ENCODE results near the gene OVAAL. TPM values are rescaled to one million over a fixed set of nuclear protein-coding genes. Genes with fewer than 3 reads are reported as not detected.

The OVAAL gene
- total and polyA plus RNA-seq, 10 of the 15 experiments (the other 5 are each of a cell fraction or from before 2014, with no cell fraction given), result 0.04 to 0.33 (median 0.06) TPM; not detected in 7

DNA sequence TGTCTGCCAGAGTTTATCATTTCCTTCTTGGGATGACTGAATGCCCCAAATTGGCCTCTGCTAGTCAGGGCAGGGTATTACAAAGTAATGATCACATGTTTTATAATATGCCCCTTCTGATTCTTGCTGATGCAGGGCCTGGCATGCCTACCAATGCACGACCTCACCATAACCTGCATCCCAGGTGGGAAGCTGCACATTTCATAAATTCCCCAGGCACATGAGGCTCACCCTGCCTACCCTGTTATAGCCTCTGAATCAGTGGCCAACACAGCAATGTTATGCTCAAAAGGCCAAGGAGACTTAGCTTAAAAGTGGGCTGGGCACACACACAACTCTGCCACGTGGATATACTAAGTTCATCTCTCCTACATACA lies 45.1 kb downstream of the OVAAL start:
- Histone ChIP-seq H3K4me1 (ENCODE audit: control insufficient read depth, insufficient read depth, low read length) (no peaks in the 10 kb centered on the region), H3K79me2 (ENCODE audit: control insufficient read depth, insufficient read depth, low read length) (no peaks in the 10 kb centered on the region), H3K36me3 (ENCODE audit: control insufficient read depth in 2 of 2, insufficient read depth in 2 of 2, low read length in 1 of 2) (no peaks in the 10 kb centered on the region), H3K4me3 (no peak overlapping the region), H4K20me1 (ENCODE audit: control insufficient read depth, insufficient read depth) (no peaks in the 10 kb centered on the region), H3K9ac (ENCODE audit: control insufficient read depth, insufficient read depth, low read length) (no peak overlapping the region), H2AFZ (ENCODE audit: control insufficient read depth, low read depth, low read length) (no peak overlapping the region), H3K4me2 (ENCODE audit: control insufficient read depth, insufficient read depth) (no peak overlapping the region), H3K27me3 (replicated peaks in 1 of 2; ENCODE audit: control insufficient read depth in 2 of 2, insufficient read depth in 2 of 2, low read length in 1 of 2) (no peaks in the 10 kb centered on the region), H3K9me3 (replicated peaks; ENCODE audit: control insufficient read depth, insufficient read depth, low read length) (no peaks in the 10 kb centered on the region), H3K27ac (ENCODE audit: control insufficient read depth, insufficient read depth) (no peak overlapping the region)
- RAD21 ChIA-PET (ENCODE audit: unreplicated experiment), result no interaction called here
- CTCF ChIA-PET, result no interaction called here
- FAIRE-seq (no peak), ATAC-seq (no peak), DNase-seq (ENCODE audit: low read depth, low spot score) (no peak)
- WGBS (ENCODE audit: insufficient coverage, insufficient replicate concordance, low lambda C conversion rate, missing lambda C conversion rate), result 0% methylated on average over 2 of the region's 2 CpGs
- SMC1A ChIA-PET (ENCODE audit: uncharacterized antibody, unreplicated experiment), result no interaction called here
- POLR2A ChIA-PET, result no interaction called here
- intact Hi-C loops (cut with micrococcal nuclease; ENCODE audit: unreplicated experiment), result no loop called here
- no TSS peak for BruUV-seq (replicated peaks)
- in situ Hi-C loops (cut with MboI), result no loop called here
- TF ChIP-seq PML (IDR thresholded peaks at IDR 0.05; ENCODE audit: low read length) (no peak), CHD4 (IDR thresholded peaks at IDR 0.05) (no peak), CBX3 (IDR thresholded peaks at IDR 0.05; ENCODE audit: borderline replicate concordance, low read depth) (no peak), SMAD5 (IDR thresholded peaks at IDR 0.05; ENCODE audit: low read depth) (no peak), WRNIP1 (IDR thresholded peaks at IDR 0.05; ENCODE audit: borderline replicate concordance, low read depth, low read length) (no peak), CEBPB (IDR thresholded peaks at IDR 0.05; ENCODE audit: borderline replicate concordance in 1 of 2, low read depth in 2 of 2, low read length in 2 of 2) (no peak), SMC3 (IDR thresholded peaks at IDR 0.05; ENCODE audit: borderline replicate concordance, low read length) (no peak), SREBF1 (IDR thresholded peaks at IDR 0.05; ENCODE audit: low read length) (no peak), NFIC (IDR thresholded peaks at IDR 0.05; ENCODE audit: low read depth, low read length) (no peak), TCF12 (IDR thresholded peaks at IDR 0.05; ENCODE audit: low read depth, low read length) (no peak), MXI1 (IDR thresholded peaks at IDR 0.05; ENCODE audit: low read depth, low read length) (no peak), CUX1 (IDR thresholded peaks at IDR 0.05; ENCODE audit: insufficient replicate concordance, low read depth, low read length) (no peak), ATF7 (IDR thresholded peaks at IDR 0.05; ENCODE audit: low read depth) (no peak)
- TF ChIP-seq, protein P1, sequence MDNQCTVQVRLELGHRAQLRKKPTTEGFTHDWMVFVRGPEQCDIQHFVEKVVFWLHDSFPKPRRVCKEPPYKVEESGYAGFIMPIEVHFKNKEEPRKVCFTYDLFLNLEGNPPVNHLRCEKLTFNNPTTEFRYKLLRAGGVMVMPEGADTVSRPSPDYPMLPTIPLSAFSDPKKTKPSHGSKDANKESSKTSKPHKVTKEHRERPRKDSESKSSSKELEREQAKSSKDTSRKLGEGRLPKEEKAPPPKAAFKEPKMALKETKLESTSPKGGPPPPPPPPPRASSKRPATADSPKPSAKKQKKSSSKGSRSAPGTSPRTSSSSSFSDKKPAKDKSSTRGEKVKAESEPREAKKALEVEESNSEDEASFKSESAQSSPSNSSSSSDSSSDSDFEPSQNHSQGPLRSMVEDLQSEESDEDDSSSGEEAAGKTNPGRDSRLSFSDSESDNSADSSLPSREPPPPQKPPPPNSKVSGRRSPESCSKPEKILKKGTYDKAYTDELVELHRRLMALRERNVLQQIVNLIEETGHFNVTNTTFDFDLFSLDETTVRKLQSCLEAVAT (IDR thresholded peaks at IDR 0.05), result no peak
- TF ChIP-seq, protein P2, sequence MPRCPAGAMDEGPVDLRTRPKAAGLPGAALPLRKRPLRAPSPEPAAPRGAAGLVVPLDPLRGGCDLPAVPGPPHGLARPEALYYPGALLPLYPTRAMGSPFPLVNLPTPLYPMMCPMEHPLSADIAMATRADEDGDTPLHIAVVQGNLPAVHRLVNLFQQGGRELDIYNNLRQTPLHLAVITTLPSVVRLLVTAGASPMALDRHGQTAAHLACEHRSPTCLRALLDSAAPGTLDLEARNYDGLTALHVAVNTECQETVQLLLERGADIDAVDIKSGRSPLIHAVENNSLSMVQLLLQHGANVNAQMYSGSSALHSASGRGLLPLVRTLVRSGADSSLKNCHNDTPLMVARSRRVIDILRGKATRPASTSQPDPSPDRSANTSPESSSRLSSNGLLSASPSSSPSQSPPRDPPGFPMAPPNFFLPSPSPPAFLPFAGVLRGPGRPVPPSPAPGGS (IDR thresholded peaks at IDR 0.05; ENCODE audit: borderline replicate concordance, insufficient read depth, low read depth, low read length, poor library complexity, severe bottlenecking), result no peak
- TF ChIP-seq, protein P3, sequence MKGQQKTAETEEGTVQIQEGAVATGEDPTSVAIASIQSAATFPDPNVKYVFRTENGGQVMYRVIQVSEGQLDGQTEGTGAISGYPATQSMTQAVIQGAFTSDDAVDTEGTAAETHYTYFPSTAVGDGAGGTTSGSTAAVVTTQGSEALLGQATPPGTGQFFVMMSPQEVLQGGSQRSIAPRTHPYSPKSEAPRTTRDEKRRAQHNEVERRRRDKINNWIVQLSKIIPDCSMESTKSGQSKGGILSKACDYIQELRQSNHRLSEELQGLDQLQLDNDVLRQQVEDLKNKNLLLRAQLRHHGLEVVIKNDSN (IDR thresholded peaks at IDR 0.05; ENCODE audit: borderline replicate concordance, extremely low read length, insufficient read depth, low read depth, low read length), result no peak
